Activated naive CD8-positive, alpha-beta T cell treated with anti-CD3 and anti-CD28 coated beads, Interleukin-2, amount 50 U/mL, for 24 hours (primary cell): ENCODE results near the gene U2SURP.

Experiments used
- ATAC-seq: fragments of 150-1000 bp; cut with Tn5 transposase; one replicate; pipeline ENCODE4 v1.10.0; 2021
- DNase-seq: peaks from one replicate; pipeline ENCODE4 v3.0.0; 2021
- H3K27ac Mint-ChIP-seq: one replicate; pipeline ENCODE4 v1.8.0; 2021; ENCODE audit warnings: mild to moderate bottlenecking, mixed read lengths
- H3K27me3 Mint-ChIP-seq: one replicate; pipeline ENCODE4 v1.8.0; 2021; ENCODE audit warnings: mixed read lengths
- H3K36me3 Mint-ChIP-seq: one replicate; pipeline ENCODE4 v1.8.0; 2021; ENCODE audit warnings: low read depth, mixed read lengths
- H3K4me1 Mint-ChIP-seq: one replicate; pipeline ENCODE4 v1.8.0; 2021; ENCODE audit warnings: mixed read lengths
- H3K4me3 Mint-ChIP-seq: one replicate; pipeline ENCODE4 v1.8.0; 2021; ENCODE audit warnings: mild to moderate bottlenecking, moderate library complexity, mixed read lengths
- H3K9me3 Mint-ChIP-seq: one replicate; pipeline ENCODE4 v1.8.0; 2021; ENCODE audit warnings: mixed read lengths

U2SURP gene

DNA sequence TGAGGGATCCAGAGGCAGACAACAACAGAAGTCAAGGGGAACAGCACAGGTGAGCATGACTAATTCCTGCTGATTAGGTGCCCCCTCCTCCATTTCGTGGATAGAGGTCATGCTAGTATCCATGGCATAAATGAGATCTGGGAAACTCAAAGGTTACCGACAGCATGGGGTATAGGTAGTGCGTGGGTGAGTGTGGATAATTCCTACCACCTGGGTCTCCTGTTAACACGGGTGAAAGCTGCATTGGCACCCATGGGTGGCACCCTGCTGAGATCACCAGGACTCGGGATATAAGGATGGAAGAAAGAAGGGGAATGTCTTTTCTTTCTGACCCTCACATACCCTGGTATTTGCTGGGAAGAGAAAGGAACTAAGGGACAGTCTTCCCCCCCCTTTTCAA is 103.8 kb downstream of the U2SURP start:
- Mint-ChIP-seq H3K27ac (no peak overlapping the region), H3K4me1 (peaks cover 6% of the 10 kb centered on the region), H3K27me3 (no peaks in the 10 kb centered on the region), H3K9me3 (peaks cover 23% of the 10 kb centered on the region), H3K36me3 (peaks cover 1% of the 10 kb centered on the region), H3K4me3 (no peak overlapping the region)
- ATAC-seq, result no peak
- DNase-seq, result no peak

DNA sequence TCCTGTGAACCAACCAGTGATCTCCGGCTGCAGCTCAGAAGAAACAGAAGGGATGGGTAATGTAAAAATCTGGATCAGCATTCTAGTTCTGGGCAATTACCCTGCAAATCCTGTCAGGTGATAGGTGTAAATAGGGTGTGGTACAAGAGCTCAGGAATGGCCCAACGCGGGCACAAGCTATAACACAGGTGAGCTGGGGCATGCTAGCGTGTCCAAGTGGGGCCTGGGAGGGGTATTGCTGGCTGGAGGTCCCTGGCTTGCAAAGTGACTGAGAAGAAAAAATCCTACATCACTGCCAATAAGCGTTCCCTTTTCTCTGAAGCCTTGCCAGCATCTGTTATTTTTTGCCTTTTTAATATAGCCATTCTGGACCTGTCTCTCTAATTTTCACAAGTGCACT is 108.5 kb downstream of the U2SURP start:
- Mint-ChIP-seq H3K4me3 (no peak overlapping the region), H3K9me3 (peaks cover 15% of the 10 kb centered on the region), H3K4me1 (no peaks in the 10 kb centered on the region), H3K27me3 (peaks cover 2% of the 10 kb centered on the region), H3K27ac (no peak overlapping the region), H3K36me3 (peaks cover 1% of the 10 kb centered on the region)
- DNase-seq (no peak), ATAC-seq (no peak)
